Stomach smooth muscle (tissue), 2 donors: ENCODE results near the gene SCN4B.

Experiments used
- H3K27ac ChIP-seq: one replicate; pipeline ENCODE4 v1.7.0; 2013; ENCODE audit warnings: mild to moderate bottlenecking, low read length, inconsistent platforms
- H3K27me3 ChIP-seq, 2 donors: one replicate each; pipeline ENCODE4 v1.7.0; 2013; ENCODE audit warnings: low read length in 2 of 2; ENCODE audit not compliant: insufficient read depth in 2 of 2, control insufficient read depth in 1 of 2
- H3K36me3 ChIP-seq, 2 donors: one replicate each; pipeline ENCODE4 v1.7.0; 2013; ENCODE audit warnings: low read length in 2 of 2; ENCODE audit not compliant: control insufficient read depth in 2 of 2, insufficient read depth in 2 of 2
- H3K4me1 ChIP-seq: one replicate; pipeline ENCODE4 v1.7.0; 2013; ENCODE audit warnings: low read length; ENCODE audit not compliant: control insufficient read depth, insufficient read depth
- H3K4me3 ChIP-seq, 2 donors: one replicate each; pipeline ENCODE4 v1.7.0; 2013; ENCODE audit warnings: low read length in 2 of 2
- H3K9ac ChIP-seq, 2 donors: one replicate each; pipeline ENCODE4 v1.7.0; 2013; ENCODE audit warnings: low read length in 2 of 2, mild to moderate bottlenecking in 1 of 2
- H3K9me3 ChIP-seq, 2 donors: one replicate each; pipeline ENCODE4 v1.7.0; 2013; ENCODE audit warnings: low read length in 2 of 2; ENCODE audit not compliant: control insufficient read depth in 2 of 2
- donor health status: healthy.
- donor health status: Pancreatic carcinoma.

The SCN4B gene

DNA sequence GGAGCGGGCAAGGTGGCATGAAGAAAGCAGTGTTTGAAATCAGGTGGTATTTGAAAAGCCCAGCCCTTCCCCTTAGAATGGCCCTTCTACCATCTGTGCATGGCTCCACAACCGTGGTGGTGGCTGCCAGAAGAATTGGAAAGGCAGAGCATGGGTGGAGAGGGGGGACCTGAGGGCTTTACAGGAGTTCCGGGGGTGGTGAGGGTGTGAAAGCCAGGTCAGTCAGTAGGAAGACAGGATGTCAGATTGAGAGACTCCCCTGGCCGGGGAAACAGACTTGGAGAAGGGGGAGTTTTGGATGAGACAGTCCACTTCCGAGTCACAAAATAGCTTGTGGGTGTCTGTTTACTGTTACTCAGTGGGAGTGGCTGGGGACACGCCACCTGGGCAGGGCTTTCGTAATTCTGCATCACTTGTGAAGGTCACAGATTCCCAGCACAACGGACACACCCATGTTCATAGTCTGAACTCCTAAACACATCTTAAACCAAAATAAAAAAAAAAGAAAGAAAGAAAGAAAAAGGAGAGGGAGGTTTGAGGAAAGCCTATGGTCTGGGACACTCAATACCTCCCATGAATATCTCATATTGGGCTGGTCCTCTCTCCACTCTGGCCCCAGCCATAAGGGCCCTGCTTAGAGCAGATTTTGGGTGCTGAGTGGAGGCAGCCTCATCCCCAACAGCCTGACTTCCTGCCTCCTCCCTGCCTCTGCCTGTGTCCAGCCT lies 41.4 kb downstream of the SCN4B start:
- peaks cover 0 to 7% of the 10 kb centered on the region in 2 donors for H3K27me3 ChIP-seq
- peaks cover 3% of the 10 kb centered on the region for H3K4me1 ChIP-seq
- H3K9me3 ChIP-seq = no peaks in the 10 kb centered on the region
- no peak overlapping the region for H3K27ac ChIP-seq
- no peak overlapping the region for H3K4me3 ChIP-seq
- H3K36me3 ChIP-seq = no peaks in the 10 kb centered on the region
- no peak overlapping the region for H3K9ac ChIP-seq

DNA sequence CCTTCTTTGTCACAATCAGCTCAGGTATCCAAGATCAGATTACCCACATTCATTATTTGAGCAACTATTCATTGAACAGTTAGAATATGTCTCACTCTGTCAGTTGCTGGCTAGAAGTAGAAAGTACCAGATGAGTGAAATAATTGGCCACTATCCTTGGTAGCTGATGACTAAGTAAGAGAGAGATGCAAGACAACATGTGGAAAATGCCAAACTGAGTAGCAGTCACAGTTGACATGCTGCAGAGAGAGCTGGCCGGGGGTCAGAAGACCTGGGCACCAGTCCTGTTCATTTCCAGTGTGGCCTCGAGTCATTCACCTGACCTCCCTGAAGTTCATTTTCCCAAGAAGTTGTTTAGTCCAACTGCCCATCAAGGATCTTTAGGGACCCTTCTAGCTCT lies 43.4 kb downstream of the SCN4B start:
- no peak overlapping the region for H3K27ac ChIP-seq
- no peak overlapping the region for H3K4me3 ChIP-seq
- H3K9ac ChIP-seq = no peak overlapping the region
- no peaks in the 10 kb centered on the region for H3K36me3 ChIP-seq
- H3K27me3 ChIP-seq = peaks cover 0 to 5% of the 10 kb centered on the region in 2 donors
- H3K9me3 ChIP-seq = no peaks in the 10 kb centered on the region
- peaks cover 5% of the 10 kb centered on the region for H3K4me1 ChIP-seq

DNA sequence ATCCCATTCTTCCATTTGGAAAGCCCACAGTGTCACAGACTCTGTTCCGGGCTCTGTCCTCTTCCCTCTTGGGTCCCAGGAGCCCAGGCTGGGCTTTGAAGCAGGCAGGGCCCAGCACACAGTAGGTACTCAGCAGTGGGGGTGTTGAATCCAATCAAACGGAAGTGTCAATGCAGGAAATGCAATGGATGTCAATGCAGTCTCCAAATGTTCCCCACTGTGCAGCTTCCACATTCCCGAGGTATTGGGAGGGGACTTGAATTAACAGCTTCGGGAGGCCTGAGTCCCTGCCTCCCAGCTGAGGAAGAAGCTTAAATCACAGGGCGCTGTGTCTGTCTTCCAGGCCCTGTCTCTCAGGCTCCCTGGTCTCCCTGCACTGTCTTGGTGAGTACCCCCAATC lies 44.1 kb downstream of the SCN4B start:
- Histone ChIP-seq H3K4me1 (peaks cover 5% of the 10 kb centered on the region), H3K27ac (no peak overlapping the region)

DNA sequence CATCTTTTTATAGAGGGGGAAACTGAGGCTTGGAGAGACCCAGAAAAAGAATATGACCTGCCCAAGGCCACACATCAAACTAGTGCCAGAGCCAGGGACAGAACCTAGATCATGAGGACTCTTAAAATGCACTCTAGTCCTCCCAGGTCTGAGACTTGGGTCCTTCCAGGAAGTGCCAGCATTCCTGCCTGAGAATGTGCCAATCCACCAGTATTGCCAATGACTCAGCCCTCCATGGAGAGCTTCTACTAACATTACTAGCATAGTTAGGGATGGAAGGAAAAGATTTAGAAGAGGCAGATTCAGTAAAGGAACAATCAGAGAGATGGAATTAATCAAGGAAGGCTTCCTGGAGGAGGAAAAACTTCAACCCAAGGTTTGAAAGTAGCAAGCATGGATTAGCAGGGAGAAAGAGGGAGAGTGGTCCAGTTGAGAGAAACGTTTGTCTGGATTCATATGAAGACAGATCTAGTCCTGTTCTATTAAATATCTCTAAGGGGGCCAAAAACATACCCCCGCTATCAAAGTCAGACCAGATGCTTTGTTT lies 45.8 kb downstream of the SCN4B start:
- H3K36me3 ChIP-seq = no peaks in the 10 kb centered on the region
- H3K9ac ChIP-seq = no peak overlapping the region

More for the DNA sequence above, 44.1 kb downstream of the SCN4B start:
- H3K36me3 ChIP-seq = no peaks in the 10 kb centered on the region
- no peak overlapping the region for H3K4me3 ChIP-seq
- H3K9ac ChIP-seq = no peak overlapping the region
- peaks cover 0 to 5% of the 10 kb centered on the region in 2 donors for H3K27me3 ChIP-seq
- no peaks in the 10 kb centered on the region for H3K9me3 ChIP-seq

DNA sequence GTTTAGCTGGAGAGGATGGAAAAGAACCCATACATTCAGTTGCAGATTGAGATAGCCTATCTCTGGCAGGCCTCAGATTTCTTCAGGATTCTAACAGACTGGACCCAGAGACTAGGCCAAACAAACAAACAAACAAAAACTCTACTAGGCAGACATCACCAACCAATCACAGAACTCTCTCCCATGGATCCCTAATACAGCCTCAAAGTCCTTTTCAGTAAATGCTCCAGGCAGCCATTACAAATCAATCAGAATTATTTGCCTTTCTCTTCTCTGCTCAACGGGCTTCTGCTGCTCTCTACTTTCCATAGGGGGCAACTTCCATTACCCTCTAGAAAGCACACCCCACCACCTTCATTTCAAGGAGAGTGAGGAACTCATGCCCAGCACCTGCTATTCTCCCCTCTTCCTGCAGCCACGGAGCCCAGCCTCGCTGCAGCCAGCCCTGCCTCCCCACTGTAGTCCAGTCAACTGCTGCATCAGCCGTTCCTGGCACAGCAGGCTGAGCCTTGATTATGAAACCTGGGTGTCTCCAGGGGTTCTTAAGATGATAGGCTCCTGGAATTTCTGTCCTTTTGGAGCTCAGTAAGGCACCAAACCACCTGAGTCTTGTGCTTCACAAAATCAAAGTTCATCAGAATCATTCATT lies 46.8 kb downstream of the SCN4B start:
- Histone ChIP-seq H3K27ac (no peak overlapping the region), H3K4me1 (peaks cover 5% of the 10 kb centered on the region), H3K9me3 (no peaks in the 10 kb centered on the region), H3K36me3 (no peaks in the 10 kb centered on the region), H3K9ac (no peak overlapping the region), H3K4me3 (no peak overlapping the region), H3K27me3 (peaks cover 0 to 2% of the 10 kb centered on the region in 2 donors)

More for the DNA sequence above, 45.8 kb downstream of the SCN4B start:
- peaks cover 0 to 2% of the 10 kb centered on the region in 2 donors for H3K27me3 ChIP-seq
- H3K4me1 ChIP-seq = peaks cover 5% of the 10 kb centered on the region
- H3K27ac ChIP-seq = no peak overlapping the region
- H3K4me3 ChIP-seq = no peak overlapping the region
- H3K9me3 ChIP-seq = no peaks in the 10 kb centered on the region

DNA sequence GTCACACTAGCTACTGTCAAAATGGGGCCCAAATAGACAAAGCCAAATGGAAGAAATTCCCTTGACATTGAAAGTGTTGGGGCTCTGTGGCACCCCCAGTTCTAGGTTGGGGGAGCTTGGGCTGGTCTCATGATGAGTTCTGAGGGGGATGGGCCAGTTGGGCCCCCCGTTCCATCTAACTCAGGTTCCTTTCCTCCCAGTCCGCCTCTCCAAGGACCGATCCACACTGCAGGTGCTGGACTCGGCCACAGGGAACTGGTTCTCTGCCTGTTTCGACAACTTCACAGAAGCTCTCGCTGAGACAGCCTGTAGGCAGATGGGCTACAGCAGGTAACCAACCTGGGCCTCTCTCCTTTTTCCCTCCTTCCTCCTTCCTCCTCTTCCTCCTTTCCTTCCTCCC lies 48.1 kb downstream of the SCN4B start:
- H3K4me1 ChIP-seq = peaks cover 5% of the 10 kb centered on the region
- H3K4me3 ChIP-seq = no peak overlapping the region
- H3K27ac ChIP-seq = no peak overlapping the region
- no peak overlapping the region for H3K9ac ChIP-seq
- peaks cover 0 to 2% of the 10 kb centered on the region in 2 donors for H3K27me3 ChIP-seq
- H3K9me3 ChIP-seq = no peaks in the 10 kb centered on the region
- H3K36me3 ChIP-seq = no peaks in the 10 kb centered on the region

DNA sequence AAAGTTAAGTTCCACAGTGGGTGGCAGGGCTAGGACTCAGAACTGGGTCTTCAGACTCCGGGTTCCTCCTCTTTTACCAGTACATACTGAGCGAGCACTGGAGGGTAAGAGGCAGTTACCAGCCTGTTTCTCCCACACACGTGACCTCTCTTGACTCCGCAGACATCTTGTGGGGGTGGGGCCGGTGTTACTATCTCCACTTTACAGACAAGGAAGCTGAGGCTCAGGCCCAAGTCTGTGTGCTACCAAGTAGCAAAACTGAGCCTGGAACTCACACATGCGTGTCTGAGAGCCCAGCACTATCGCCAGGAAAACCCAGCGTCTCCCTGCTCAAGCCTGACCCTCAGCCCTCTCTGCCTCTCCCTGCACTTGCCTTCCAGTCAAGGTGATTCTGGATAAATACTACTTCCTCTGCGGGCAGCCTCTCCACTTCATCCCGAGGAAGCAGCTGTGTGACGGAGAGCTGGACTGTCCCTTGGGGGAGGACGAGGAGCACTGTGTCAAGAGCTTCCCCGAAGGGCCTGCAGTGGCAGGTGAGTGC lies 49.8 kb downstream of the SCN4B start:
- Histone ChIP-seq H3K4me3 (no peak overlapping the region), H3K27ac (no peak overlapping the region), H3K9ac (no peak overlapping the region), H3K9me3 (no peaks in the 10 kb centered on the region), H3K36me3 (no peaks in the 10 kb centered on the region), H3K4me1 (peaks cover 2% of the 10 kb centered on the region), H3K27me3 (peaks cover 5 to 6% of the 10 kb centered on the region in 2 donors)

DNA sequence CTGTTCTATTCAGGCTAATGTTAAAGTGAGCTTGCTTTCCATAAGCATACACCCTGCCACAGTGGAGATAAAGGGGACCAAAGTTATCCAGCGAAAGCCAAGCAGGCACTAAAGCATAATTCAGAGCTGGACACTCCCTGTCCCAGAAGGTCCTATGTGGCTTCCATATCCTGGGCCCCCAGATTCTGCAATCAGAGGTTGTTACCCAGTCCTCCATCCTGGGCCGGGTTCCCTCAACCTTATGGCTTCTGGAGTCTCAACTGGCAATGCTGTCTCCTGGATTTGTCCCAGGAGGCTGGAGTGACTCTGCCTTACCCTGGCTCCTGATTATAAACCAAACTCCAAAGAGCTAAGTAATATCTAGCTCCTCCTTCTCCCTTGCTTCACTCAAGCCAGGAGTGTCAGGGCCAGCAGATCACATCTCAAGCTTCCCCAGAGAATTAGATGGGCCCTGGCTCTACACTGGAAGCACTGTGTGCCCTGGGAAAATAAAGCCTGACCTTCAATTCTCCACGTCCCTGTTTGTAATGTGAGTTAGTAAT lies 51.9 kb downstream of the SCN4B start:
- Histone ChIP-seq H3K9me3 (no peaks in the 10 kb centered on the region), H3K27me3 (peaks cover 5 to 6% of the 10 kb centered on the region in 2 donors), H3K4me3 (no peak overlapping the region), H3K27ac (no peak overlapping the region), H3K9ac (no peak overlapping the region), H3K36me3 (no peaks in the 10 kb centered on the region), H3K4me1 (no peaks in the 10 kb centered on the region)

DNA sequence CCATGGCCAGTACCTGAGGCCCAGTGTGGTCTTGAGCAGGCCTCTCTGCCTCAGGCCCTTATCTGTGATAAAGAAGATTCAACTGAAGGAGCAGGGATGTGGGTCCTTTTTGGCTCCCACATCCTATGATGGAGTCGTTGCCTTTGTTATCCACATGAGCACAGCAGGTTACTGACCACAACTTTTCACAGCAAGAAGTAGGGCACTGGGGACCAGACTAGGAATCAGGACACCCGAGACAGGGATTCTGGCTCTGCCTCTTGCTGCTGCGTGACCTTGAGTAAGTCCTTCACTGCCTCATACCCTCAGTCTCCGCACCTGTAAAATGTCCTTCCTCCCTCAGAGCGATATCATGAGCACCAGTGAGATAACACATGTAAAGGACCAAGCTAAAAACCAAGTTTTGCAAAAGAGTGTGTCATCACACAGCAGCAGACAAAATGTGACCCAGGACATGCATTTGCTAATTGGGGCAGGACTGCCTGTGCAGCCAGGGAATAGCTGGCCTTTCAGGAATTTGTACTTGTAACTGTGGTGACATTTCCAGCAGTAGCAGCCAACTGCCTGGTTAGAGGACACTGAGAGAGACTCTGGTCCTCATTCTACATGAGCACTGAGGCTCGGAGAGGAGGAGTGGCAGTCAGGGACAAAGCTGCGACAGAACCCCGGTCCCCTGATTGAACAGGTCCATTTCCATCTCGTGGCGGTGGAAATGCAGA lies 52.6 kb downstream of the SCN4B start:
- H3K27me3 ChIP-seq = peaks cover 5 to 6% of the 10 kb centered on the region in 2 donors
- H3K9me3 ChIP-seq = no peaks in the 10 kb centered on the region
- no peak overlapping the region for H3K27ac ChIP-seq
- H3K9ac ChIP-seq = no peak overlapping the region
- H3K36me3 ChIP-seq = no peaks in the 10 kb centered on the region
- H3K4me3 ChIP-seq = no peak overlapping the region
- peaks cover under 1% of the 10 kb centered on the region for H3K4me1 ChIP-seq
